Measurements from ENCODE around the gene MBP. TPM values are rescaled to one million over a fixed set of nuclear protein-coding genes. Genes with fewer than 3 reads are reported as not detected.

Gene MBP
- total and polyA plus RNA-seq, 10 of the 15 experiments (the other 5 are each of a cell fraction or from before 2014, with no cell fraction given), result 12.2 to 67.8 (median 42.1) TPM

GRCh38 chr18:77165503-77166188 is 33.1 kb upstream of the MBP start:
- no peak overlapping the region for H3K4me3 ChIP-seq
- SMC1A ChIA-PET (ENCODE audit: uncharacterized antibody, unreplicated experiment), result interaction anchor here (1.9 kb wide), 1 partner anchor 46 kb away, joined by 5 read pairs; no protein-coding TSS in a partner anchor
- BruUV-seq (replicated peaks), result no TSS peak
- no peaks in the 10 kb centered on the region for H3K27me3 ChIP-seq (replicated peaks in 1 of 2; ENCODE audit: control insufficient read depth in 2 of 2, insufficient read depth in 2 of 2, low read length in 1 of 2)
- in situ Hi-C loops (cut with MboI), result no loop called here
- CTCF ChIA-PET, result interaction anchor here (1.1 kb wide), 1 partner anchor 12 kb away, joined by 3 read pairs; no protein-coding TSS in a partner anchor
- no peak for TF ChIP-seq ZNF622 (IDR thresholded peaks at IDR 0.05)
- no peaks in the 10 kb centered on the region for H3K9me3 ChIP-seq (replicated peaks; ENCODE audit: control insufficient read depth, insufficient read depth, low read length)
- DNase-seq (ENCODE audit: low read depth, low spot score), result no peak
- no peak overlapping the region for H2AFZ ChIP-seq (ENCODE audit: control insufficient read depth, low read depth, low read length)
- peaks cover 6% of the 10 kb centered on the region for H3K4me1 ChIP-seq (ENCODE audit: control insufficient read depth, insufficient read depth, low read length)
- no peak for ATAC-seq
- H4K20me1 ChIP-seq (ENCODE audit: control insufficient read depth, insufficient read depth), result no peaks in the 10 kb centered on the region
- RAD21 ChIA-PET (ENCODE audit: unreplicated experiment), result no interaction called here
- FAIRE-seq, result no peak
- POLR2A ChIA-PET, result no interaction called here
- no peak overlapping the region for H3K4me2 ChIP-seq (ENCODE audit: control insufficient read depth, insufficient read depth)
- H3K9ac ChIP-seq (ENCODE audit: control insufficient read depth, insufficient read depth, low read length), result no peak overlapping the region
- H3K27ac ChIP-seq (ENCODE audit: control insufficient read depth, insufficient read depth), result no peak overlapping the region
- intact Hi-C loops (cut with micrococcal nuclease; ENCODE audit: unreplicated experiment), result no loop called here
- H3K79me2 ChIP-seq (ENCODE audit: control insufficient read depth, insufficient read depth, low read length), result no peaks in the 10 kb centered on the region
- no peaks in the 10 kb centered on the region for H3K36me3 ChIP-seq (ENCODE audit: control insufficient read depth in 2 of 2, insufficient read depth in 2 of 2, low read length in 1 of 2)
- 64% methylated on average over 18 of the region's 19 CpGs for WGBS (ENCODE audit: insufficient coverage, insufficient replicate concordance, low lambda C conversion rate, missing lambda C conversion rate)

GRCh38 chr18:77164763-77165485 is 32.3 kb upstream of the MBP start:
- Histone ChIP-seq H3K79me2 (ENCODE audit: control insufficient read depth, insufficient read depth, low read length) (no peaks in the 10 kb centered on the region), H3K27me3 (replicated peaks in 1 of 2; ENCODE audit: control insufficient read depth in 2 of 2, insufficient read depth in 2 of 2, low read length in 1 of 2) (no peaks in the 10 kb centered on the region), H3K27ac (ENCODE audit: control insufficient read depth, insufficient read depth) (no peak overlapping the region), H2AFZ (ENCODE audit: control insufficient read depth, low read depth, low read length) (no peak overlapping the region), H3K4me2 (ENCODE audit: control insufficient read depth, insufficient read depth) (no peak overlapping the region), H3K4me1 (ENCODE audit: control insufficient read depth, insufficient read depth, low read length) (peaks cover 12% of the 10 kb centered on the region), H3K9ac (ENCODE audit: control insufficient read depth, insufficient read depth, low read length) (no peak overlapping the region), H3K36me3 (ENCODE audit: control insufficient read depth in 2 of 2, insufficient read depth in 2 of 2, low read length in 1 of 2) (no peaks in the 10 kb centered on the region), H3K9me3 (replicated peaks; ENCODE audit: control insufficient read depth, insufficient read depth, low read length) (no peaks in the 10 kb centered on the region), H3K4me3 (no peak overlapping the region), H4K20me1 (ENCODE audit: control insufficient read depth, insufficient read depth) (no peaks in the 10 kb centered on the region)
- POLR2A ChIA-PET, result no interaction called here
- TF ChIP-seq TARDBP (IDR thresholded peaks at IDR 0.05; ENCODE audit: borderline replicate concordance) (no peak), NBN (IDR thresholded peaks at IDR 0.05) (no peak), CREB1 (IDR thresholded peaks at IDR 0.05; ENCODE audit: low read depth) (no peak)
- intact Hi-C loops (cut with micrococcal nuclease; ENCODE audit: unreplicated experiment) (no loop called here), in situ Hi-C loops (cut with MboI) (no loop called here)
- FAIRE-seq (no peak), DNase-seq (ENCODE audit: low read depth, low spot score) (no peak), ATAC-seq (no peak)
- CTCF ChIA-PET, result interaction anchor here (0.9 kb wide), 1 partner anchor 13 kb away, joined by 3 read pairs; no protein-coding TSS in a partner anchor
- RAD21 ChIA-PET (ENCODE audit: unreplicated experiment), result no interaction called here
- WGBS (ENCODE audit: insufficient coverage, insufficient replicate concordance, low lambda C conversion rate, missing lambda C conversion rate), result 72% methylated on average over 20 of the region's 20 CpGs
- SMC1A ChIA-PET (ENCODE audit: uncharacterized antibody, unreplicated experiment), result interaction anchor here (0.6 kb wide), 1 partner anchor 23 kb away, joined by 3 read pairs; no protein-coding TSS in a partner anchor
- no TSS peak for BruUV-seq (replicated peaks)

Measured in GM12878 (cell line).